Common myeloid progenitor, CD34-positive (primary cell): ENCODE results near the gene CFAP74.

ENCODE experiments used
- CTCF ChIA-PET: fragments of 350-600 bp; sonication (Branson Sonifier 250); formaldehyde crosslinking; loops from one replicate; lab custom pipeline; 2021; ENCODE audit warnings: antibody characterized with exemption; lab: Charles Lee
- POLR2A ChIA-PET: fragments of 350-600 bp; sonication (Branson Sonifier 250); formaldehyde crosslinking; loops from one replicate; lab custom pipeline; 2021; ENCODE audit warnings: antibody characterized with exemption; lab: Charles Lee
- DNase-seq, 3 donors: peaks; one replicate each; pipeline versions ENCODE4 v3.0.0 to v3.0.0-alpha.2; 2013
- H3K27ac ChIP-seq, 2 experiments: 1 replicate in 1 of 2; 2 replicates in 1 of 2; pipeline ENCODE4 v1.7.0; 2013; ENCODE audit warnings: inconsistent platforms in 2 of 2, low read length in 2 of 2, mild to moderate bottlenecking in 2 of 2, low read depth in 1 of 2, moderate library complexity in 1 of 2; ENCODE audit not compliant: severe bottlenecking in 2 of 2, insufficient read depth in 1 of 2, poor library complexity in 1 of 2
- H3K27me3 ChIP-seq, 5 experiments: replicated peaks in 2 of 5; 1 replicate in 3 of 5; 2 replicates in 2 of 5; pipeline versions ENCODE4 v1.6.1 to v1.7.0; 2013; ENCODE audit warnings: low read length in 4 of 5, mild to moderate bottlenecking in 2 of 5, moderate library complexity in 2 of 5, inconsistent platforms in 1 of 5; ENCODE audit not compliant: insufficient read depth in 5 of 5, control insufficient read depth in 4 of 5
- H3K36me3 ChIP-seq, 4 experiments: 1 replicate in 2 of 4; 2 replicates in 2 of 4; pipeline versions ENCODE4 v1.6.1 to v1.7.0; 2013; ENCODE audit warnings: low read length in 3 of 4, control low read depth in 1 of 4, mild to moderate bottlenecking in 1 of 4; ENCODE audit not compliant: control insufficient read depth in 4 of 4, insufficient read depth in 4 of 4
- H3K4me1 ChIP-seq, 4 experiments: 1 replicate in 3 of 4; 2 replicates in 1 of 4; pipeline versions ENCODE4 v1.6.1 to v1.7.1; 2013; ENCODE audit warnings: low read length in 3 of 4, mild to moderate bottlenecking in 3 of 4, control low read depth in 1 of 4, inconsistent platforms in 1 of 4, moderate library complexity in 1 of 4; ENCODE audit not compliant: control insufficient read depth in 4 of 4, insufficient read depth in 4 of 4; ENCODE audit errors: control extremely low read depth in 1 of 4
- H3K4me3 ChIP-seq, 7 experiments: 1 replicate in 4 of 7; 2 replicates in 3 of 7; pipeline versions ENCODE4 v1.5.1 to v1.7.0; 2013; ENCODE audit warnings: mild to moderate bottlenecking in 7 of 7, low read length in 6 of 7, moderate library complexity in 6 of 7, inconsistent platforms in 2 of 7, low read depth in 2 of 7, control low read depth in 1 of 7; ENCODE audit not compliant: insufficient read depth in 4 of 7, control insufficient read depth in 1 of 7; ENCODE audit errors: extremely low read depth in 1 of 7
- H3K9me3 ChIP-seq, 5 experiments: 1 replicate in 4 of 5; 2 replicates in 1 of 5; pipeline versions ENCODE4 v1.6.1 to v1.7.1; 2013; ENCODE audit warnings: low read length in 4 of 5, mild to moderate bottlenecking in 2 of 5, inconsistent platforms in 1 of 5, low read depth in 1 of 5, moderate library complexity in 1 of 5; ENCODE audit not compliant: control insufficient read depth in 4 of 5, insufficient read depth in 2 of 5; ENCODE audit errors: control extremely low read depth in 1 of 5
- WGBS: methylation state at CpG from one replicate; pipeline ENCODE4 v1.1.5; 2013; ENCODE audit not compliant: insufficient coverage; 5-methylcytosine and 5-hydroxymethylcytosine counted together

CFAP74 gene

GRCh38 chr1:2009101-2010053 lies 5.8 kb upstream of the CFAP74 start:
- ChIA-PET POLR2A (no interaction called here), CTCF (interaction anchor here (0.6 to 1.4 kb wide), 2 partner anchors 19 to 37 kb away, joined by 3 read pairs; no protein-coding TSS in a partner anchor)
- Histone ChIP-seq H3K4me3 (no peak overlapping the region), H3K27ac (no peak overlapping the region), H3K9me3 (no peaks in the 10 kb centered on the region), H3K36me3 (no peaks in the 10 kb centered on the region), H3K27me3 (peaks cover 0 to 53% (median 11%) of the 10 kb centered on the region in 5 experiments), H3K4me1 (peaks cover 0 to 8% (median 2%) of the 10 kb centered on the region in 4 experiments)
- no peak for DNase-seq
- WGBS = 96% methylated on average over 27 of the region's 27 CpGs

GRCh38 chr1:2004856-2005255 lies 1.3 kb upstream of the CFAP74 start:
- CTCF ChIA-PET = interaction anchor here (0.8 to 1.6 kb wide), 2 partner anchors 44 to 60 kb away, joined by 3 read pairs; no protein-coding TSS in a partner anchor
- POLR2A ChIA-PET = no interaction called here
- Histone ChIP-seq H3K36me3 (no peaks in the 10 kb centered on the region), H3K27me3 (peaks cover 2 to 59% (median 28%) of the 10 kb centered on the region in 5 experiments), H3K4me3 (no peak overlapping the region), H3K4me1 (peaks cover 0 to 8% (median 4%) of the 10 kb centered on the region in 4 experiments), H3K27ac (no peak overlapping the region), H3K9me3 (no peaks in the 10 kb centered on the region)
- no peak for DNase-seq
- 81% methylated on average over 16 of the region's 21 CpGs for whole genome bisulfite sequencing

GRCh38 chr1:2001773-2002411 lies 1.7 kb downstream of the CFAP74 start:
- Histone ChIP-seq H3K9me3 (no peaks in the 10 kb centered on the region), H3K27ac (no peak overlapping the region), H3K4me3 (no peak overlapping the region), H3K36me3 (no peaks in the 10 kb centered on the region), H3K27me3 (peaks cover 2 to 52% (median 22%) of the 10 kb centered on the region in 5 experiments), H3K4me1 (peaks cover 0 to 8% (median 4%) of the 10 kb centered on the region in 4 experiments)
- POLR2A ChIA-PET = no interaction called here
- CTCF ChIA-PET = interaction anchor here (2.3 kb wide), 1 partner anchor 43 kb away, joined by 9 read pairs; no protein-coding TSS in a partner anchor
- WGBS = 97% methylated on average over 10 of the region's 13 CpGs
- no peak for DNase-seq

- no peak for DNase-seq
- CTCF ChIA-PET = interaction anchor here (1.3 to 2.3 kb wide), 2 partner anchors 44 to 45 kb away, joined by 3 to 9 read pairs; no protein-coding TSS in a partner anchor
- WGBS = 100% methylated on average over 9 of the region's 9 CpGs
- H3K4me3 ChIP-seq = no peak overlapping the region
- peaks cover 0 to 15% (median 11%) of the 10 kb centered on the region in 4 experiments for H3K4me1 ChIP-seq
- peaks cover 2 to 49% (median 22%) of the 10 kb centered on the region in 5 experiments for H3K27me3 ChIP-seq
- POLR2A ChIA-PET = interaction anchor here (0.6 kb wide), 1 partner anchor 24 kb away, joined by 3 read pairs; no protein-coding TSS in a partner anchor
- no peak overlapping the region for H3K27ac ChIP-seq
- no peaks in the 10 kb centered on the region for H3K36me3 ChIP-seq
- no peaks in the 10 kb centered on the region for H3K9me3 ChIP-seq
Observed at GRCh38 chr1:2000850-2001249, 2.7 kb downstream of the CFAP74 start.

GRCh38 chr1:2000432-2000831 lies 3.2 kb downstream of the CFAP74 start:
- Histone ChIP-seq H3K27ac (no peak overlapping the region), H3K9me3 (no peaks in the 10 kb centered on the region), H3K36me3 (no peaks in the 10 kb centered on the region), H3K4me1 (peaks cover 0 to 16% (median 13%) of the 10 kb centered on the region in 4 experiments), H3K4me3 (no peak overlapping the region), H3K27me3 (peaks cover 2 to 45% (median 22%) of the 10 kb centered on the region in 5 experiments)
- ChIA-PET POLR2A (interaction anchor here (0.6 kb wide), 1 partner anchor 23 kb away, joined by 3 read pairs; no protein-coding TSS in a partner anchor), CTCF (interaction anchor here (1.3 to 2.3 kb wide), 2 partner anchors 44 to 46 kb away, joined by 3 to 9 read pairs; no protein-coding TSS in a partner anchor)
- 83% methylated on average over 6 of the region's 7 CpGs for WGBS
- DNase-seq = no peak

- ChIA-PET CTCF (no interaction called here), POLR2A (no interaction called here)
- WGBS = 90% methylated on average over 3 of the region's 6 CpGs
- Histone ChIP-seq H3K9me3 (no peaks in the 10 kb centered on the region), H3K27ac (no peak overlapping the region), H3K36me3 (no peaks in the 10 kb centered on the region), H3K4me3 (no peak overlapping the region), H3K27me3 (peaks cover 0 to 18% (median 11%) of the 10 kb centered on the region in 5 experiments), H3K4me1 (peaks cover 0 to 9% (median 8%) of the 10 kb centered on the region in 4 experiments)
- no peak for DNase-seq
Observed at GRCh38 chr1:1997576-1997975, 6.0 kb downstream of the CFAP74 start.
